PC-9 (cell line): ENCODE results near the gene PDIA5. TPM values are rescaled to one million over a fixed set of nuclear protein-coding genes. Genes with fewer than 3 reads are reported as not detected.

Experiments
- Bru-seq: library from RNA; stranded (reverse); fragments of 400-500 nt; gene quantifications from one replicate; lab custom pipeline; 2021; lab: Mats Ljungman, UMichigan
- BruChase-seq, 2 experiments: library from RNA; stranded (reverse); fragments of 400-500 nt; gene quantifications; one replicate each; lab custom pipeline; 2021; lab: Mats Ljungman, UMichigan
- BruUV-seq: library from RNA; stranded (reverse); fragments of 400-500 nt; replicated peaks from 2 replicates; lab custom pipeline; 2021; lab: Mats Ljungman, UMichigan
- CTCF ChIA-PET: fragments of 300-600 bp; sonication (Branson Sonifier 250); formaldehyde crosslinking; loops from one replicate; lab custom pipeline; 2022; ENCODE audit warnings: antibody characterized with exemption; lab: Charles Lee
- POLR2A ChIA-PET: fragments of 300-600 bp; sonication (Branson Sonifier 250); formaldehyde crosslinking; loops from one replicate; lab custom pipeline; 2022; ENCODE audit warnings: antibody characterized with exemption; ENCODE audit not compliant: unreplicated experiment; lab: Charles Lee
- DNase-seq, 2 experiments: peaks; one replicate each; pipeline versions ENCODE4 v3.0.0 to v3.0.0-alpha.2; 2015 to 2022; ENCODE audit warnings: mixed read lengths in 1 of 2
- H2AFZ ChIP-seq: fragments of 200-600 bp; sonication (generic); 2 replicates; pipeline ENCODE4 v1.8.1; 2017; ENCODE audit warnings: antibody characterized with exemption
- H3F3A ChIP-seq: fragments of 200-600 bp; sonication (generic); 2 replicates; pipeline ENCODE4 v1.8.1; 2017; ENCODE audit warnings: antibody characterized with exemption, mild to moderate bottlenecking, low read depth; ENCODE audit not compliant: insufficient read depth
- H3K27ac ChIP-seq: fragments of 200-600 bp; sonication (generic); 2 replicates; pipeline ENCODE4 v1.6.1; 2016; ENCODE audit warnings: mixed run types
- H3K27me3 ChIP-seq: fragments of 200-600 bp; sonication (generic); 2 replicates; pipeline ENCODE4 v1.6.1; 2016; ENCODE audit warnings: low read depth, mixed run types; ENCODE audit not compliant: insufficient read depth
- H3K36me3 ChIP-seq: fragments of 200-600 bp; sonication (generic); 2 replicates; pipeline ENCODE4 v1.6.1; 2016; ENCODE audit warnings: low read depth, mixed run types
- H3K4me1 ChIP-seq: fragments of 200-600 bp; sonication (generic); replicated peaks from 2 replicates; pipeline ENCODE4 v1.6.1; 2016; ENCODE audit warnings: mixed run types; ENCODE audit not compliant: insufficient read depth
- H3K4me2 ChIP-seq: fragments of 200-600 bp; sonication (generic); 2 replicates; pipeline ENCODE4 v1.6.1; 2017; ENCODE audit warnings: mixed run types
- H3K4me3 ChIP-seq: fragments of 200-600 bp; sonication (generic); 2 replicates; pipeline ENCODE4 v1.6.1; 2016; ENCODE audit warnings: mixed run types
- H3K79me2 ChIP-seq: fragments of 200-600 bp; sonication (generic); 2 replicates; pipeline ENCODE4 v1.6.1; 2017; ENCODE audit warnings: low read depth, mixed run types
- H3K9me2 ChIP-seq: fragments of 200-600 bp; sonication (generic); 2 replicates; pipeline ENCODE4 v1.8.1; 2017; ENCODE audit warnings: mild to moderate bottlenecking; ENCODE audit not compliant: insufficient read depth
- H3K9me3 ChIP-seq: fragments of 200-600 bp; sonication (generic); 2 replicates; pipeline ENCODE4 v1.8.1; 2016; ENCODE audit warnings: low read depth; ENCODE audit not compliant: insufficient read depth
- H4K20me1 ChIP-seq: fragments of 200-600 bp; sonication (generic); 2 replicates; pipeline ENCODE4 v1.8.1; 2017; ENCODE audit not compliant: insufficient read depth
- CTCF ChIP-seq: fragments of 200-600 bp; sonication (generic); conservative IDR thresholded peaks from 2 replicates; pipeline ENCODE4 v1.6.1; 2017; ENCODE audit warnings: mixed run types, antibody characterized with exemption, mild to moderate bottlenecking, moderate library complexity
- EZH2 ChIP-seq: fragments of 200-600 bp; sonication (generic); IDR thresholded peaks from 2 replicates; pipeline ENCODE4 v1.8.0; 2017; ENCODE audit warnings: antibody characterized with exemption, low read depth
- intact Hi-C: fragments of 100-400 bp; cut with micrococcal nuclease; formaldehyde crosslinking; loops from one replicate; pipeline ENCODE4 v1.10.0; 2022; ENCODE audit not compliant: unreplicated experiment
- long read RNA-seq: library from polyadenylated mRNA; stranded (forward); transcript quantifications from one replicate; pipeline ENCODE4 v2.0.0, GENCODE V29; 2022
- total RNA-seq: library from RNA; stranded (reverse); gene quantifications from 2 replicates; pipeline ENCODE4 v1.2.3, GENCODE V29; 2021

The PDIA5 gene
- total RNA-seq, result 31.7 and 32.1 TPM in 2 replicates
- Bru-seq, nascent RNA, result percentile 71 among the genes with signal in this experiment
- percentile 64 among the genes with signal in this experiment for BruChase-seq, experiment 1, labeled RNA remaining after a 2-hour chase
- percentile 62 among the genes with signal in this experiment for BruChase-seq, experiment 2, labeled RNA remaining after a 6-hour chase
- long read RNA-seq, transcript PDIA5-201 (17 exons, 1,799 nt), result major isoform, 21 of 26 reads
- long read RNA-seq, partial matches to known transcripts, result 1 of 26 reads
- long read RNA-seq, other reads (novel, unspliced or antisense), result 3 of 26 reads

- no TSS peak for BruUV-seq
- TF ChIP-seq EZH2, result no peak
- no peak for TF ChIP-seq CTCF
- Histone ChIP-seq H3K4me3 (peak within 1 kb of the TSS; percentile 79), H3K9me3 (no peaks in the 10 kb centered on the region), H3K4me2 (peak within 1 kb of the TSS; percentile 89), H3K4me1 (peaks cover 17% of the 10 kb centered on the region), H3K9me2 (no peaks in the 10 kb centered on the region), H3K79me2 (peaks cover 46% of the 10 kb centered on the region), H3K27ac (peak within 1 kb of the TSS; percentile 55; the same call in 1 of the 2 replicates), H4K20me1 (peaks cover 4% of the 10 kb centered on the region; the same call in 1 of the 2 replicates), H3K27me3 (peaks cover 3% of the 10 kb centered on the region; the same call in 1 of the 2 replicates), H2AFZ (peak within 1 kb of the TSS; percentile 82), H3K36me3 (no peaks in the 10 kb centered on the region), H3F3A (peaks cover 4% of the 10 kb centered on the region; the same call in 1 of the 2 replicates)
- intact Hi-C loops, result loop anchor here (1.0 kb wide), 1 partner anchor 134 kb away; the partner anchor contains the start of gene SEC22A
- peak; percentile 74 to 90 for DNase-seq
- CTCF ChIA-PET, result interaction anchor here (0.6 kb wide), 1 partner anchor 89 kb away, joined by 6 read pairs; no protein-coding TSS in a partner anchor
- POLR2A ChIA-PET, result interaction anchor here (0.6 kb wide), 1 partner anchor 70 kb away, joined by 3 read pairs; no protein-coding TSS in a partner anchor
These were observed at the start of gene PDIA5 for GRCh38 chr3:123066896-123067688. Gene PDIA5, plus strand, starts transcription at chr3:123067025. Its CDS starts 140 bp downstream, at chr3:123067165.

GRCh38 chr3:123018683-123019082 is 48.1 kb upstream of the PDIA5 start:
- H4K20me1 ChIP-seq, result no peaks in the 10 kb centered on the region
- H3K4me3 ChIP-seq, result no peak overlapping the region
- no peaks in the 10 kb centered on the region for H3K36me3 ChIP-seq
- H3K4me2 ChIP-seq, result no peak overlapping the region
- TF ChIP-seq EZH2 (no peak), CTCF (no peak)
- intact Hi-C loops, result no loop called here
- ChIA-PET CTCF (interaction anchor here (0.6 kb wide), 1 partner anchor 104 kb away, joined by 3 read pairs; no protein-coding TSS in a partner anchor), POLR2A (interaction anchor here (0.6 kb wide), 1 partner anchor 356 kb away, joined by 3 read pairs; no protein-coding TSS in a partner anchor)
- no peaks in the 10 kb centered on the region for H3F3A ChIP-seq
- H3K27ac ChIP-seq, result no peak overlapping the region
- H3K27me3 ChIP-seq, result peaks cover 56% of the 10 kb centered on the region
- H3K9me3 ChIP-seq, result no peaks in the 10 kb centered on the region
- no peak for DNase-seq
- no peak overlapping the region for H2AFZ ChIP-seq
- H3K9me2 ChIP-seq, result no peaks in the 10 kb centered on the region
- no TSS peak for BruUV-seq
- H3K79me2 ChIP-seq, result no peaks in the 10 kb centered on the region
- no peaks in the 10 kb centered on the region for H3K4me1 ChIP-seq

- POLR2A ChIA-PET, result interaction anchor here (0.6 kb wide), 1 partner anchor 356 kb away, joined by 3 read pairs; no protein-coding TSS in a partner anchor
- H2AFZ ChIP-seq, result no peak overlapping the region
- H3F3A ChIP-seq, result no peaks in the 10 kb centered on the region
- no peak overlapping the region for H3K4me2 ChIP-seq
- H3K9me3 ChIP-seq, result no peaks in the 10 kb centered on the region
- H4K20me1 ChIP-seq, result no peaks in the 10 kb centered on the region
- no peak for DNase-seq
- no peak overlapping the region for H3K4me3 ChIP-seq
- intact Hi-C loops, result no loop called here
- no peaks in the 10 kb centered on the region for H3K9me2 ChIP-seq
- no peaks in the 10 kb centered on the region for H3K36me3 ChIP-seq
- H3K4me1 ChIP-seq, result no peaks in the 10 kb centered on the region
- no peaks in the 10 kb centered on the region for H3K79me2 ChIP-seq
- no peak overlapping the region for H3K27ac ChIP-seq
- peaks cover 56% of the 10 kb centered on the region for H3K27me3 ChIP-seq
- TF ChIP-seq CTCF (no peak), EZH2 (no peak)
- no TSS peak for BruUV-seq
- CTCF ChIA-PET, result no interaction called here
These were observed 47.7 kb upstream of the PDIA5 start for GRCh38 chr3:123019161-123019560.
